B cell (primary cell): ENCODE results near the gene OAT. TPM values are rescaled to one million over a fixed set of nuclear protein-coding genes. Genes with fewer than 3 reads are reported as not detected.

Source experiments
- ATAC-seq: fragments of 200-7000 bp; cut with Tn5 transposase; one replicate; pipeline ENCODE4 v1.10.0; 2021; ENCODE audit warnings: low read depth, mild to moderate bottlenecking, moderate number of reproducible peaks, moderate library complexity
- CTCF ChIA-PET: fragments of 350-600 bp; sonication (Branson Sonifier 250); formaldehyde crosslinking; loops from one replicate; lab custom pipeline; 2021; ENCODE audit warnings: antibody characterized with exemption, inconsistent platforms; lab: Charles Lee
- POLR2A ChIA-PET: fragments of 350-600 bp; sonication (Branson Sonifier 250); formaldehyde crosslinking; loops from one replicate; lab custom pipeline; 2021; ENCODE audit warnings: antibody characterized with exemption; lab: Charles Lee
- DNase-seq: peaks from one replicate; pipeline ENCODE4 v3.0.0; 2013
- H2AFZ ChIP-seq: 2 replicates; pipeline ENCODE4 v1.6.1; 2012; ENCODE audit warnings: mild to moderate bottlenecking, low read depth, low read length; ENCODE audit not compliant: insufficient read depth, poor library complexity, severe bottlenecking
- H3K27ac ChIP-seq, 2 donors: 1 replicate in 1 of 2; 2 replicates in 1 of 2; pipeline ENCODE4 v1.5.1; 2012 to 2013; ENCODE audit warnings: low read length in 2 of 2, mild to moderate bottlenecking in 2 of 2, moderate library complexity in 1 of 2
- H3K27me3 ChIP-seq, 4 experiments: fragments of 200-600 bp in 1 of 4; sonication (generic) in 1 of 4; replicated peaks in 1 of 4; 1 replicate in 2 of 4; 2 replicates in 2 of 4; pipeline versions ENCODE4 v1.6.1 to v1.7.0; 2013 to 2016; ENCODE audit warnings: low read length in 3 of 4, mild to moderate bottlenecking in 2 of 4, mixed read lengths in 1 of 4, moderate library complexity in 1 of 4; ENCODE audit not compliant: insufficient read depth in 4 of 4, control insufficient read depth in 3 of 4; ENCODE audit errors: control extremely low read depth in 1 of 4
- H3K36me3 ChIP-seq, 2 experiments: replicated peaks in 1 of 2; 1 replicate in 1 of 2; 2 replicates in 1 of 2; pipeline versions ENCODE4 v1.6.1 to v1.7.1; 2013; ENCODE audit warnings: low read length in 1 of 2; ENCODE audit not compliant: insufficient read depth in 2 of 2, control insufficient read depth in 1 of 2; ENCODE audit errors: control extremely low read depth in 1 of 2, extremely low read depth in 1 of 2
- H3K4me1 ChIP-seq, 2 donors: fragments of 200-600 bp in 1 of 2; sonication (generic) in 1 of 2; 1 replicate in 1 of 2; 2 replicates in 1 of 2; pipeline versions ENCODE4 v1.5.1 to v1.6.1; 2013 to 2017; ENCODE audit warnings: low read length in 2 of 2; ENCODE audit not compliant: control insufficient read depth in 2 of 2, insufficient read depth in 2 of 2
- H3K4me2 ChIP-seq: replicated peaks from 2 replicates; pipeline ENCODE3; 2012; ENCODE audit warnings: mild to moderate bottlenecking, low read depth, low read length; ENCODE audit not compliant: poor library complexity, severe bottlenecking
- H3K4me3 ChIP-seq, 5 experiments: fragments of 200-600 bp in 1 of 5; sonication (generic) in 1 of 5; 1 replicate in 3 of 5; 2 replicates in 2 of 5; pipeline versions ENCODE4 v1.5.1 to v1.7.0; 2011 to 2016; ENCODE audit warnings: low read length in 4 of 5, mild to moderate bottlenecking in 4 of 5, low read depth in 2 of 5, control low read depth in 1 of 5, moderate library complexity in 1 of 5; ENCODE audit not compliant: insufficient read depth in 1 of 5; ENCODE audit errors: control extremely low read depth in 1 of 5, extremely low read depth in 1 of 5
- H3K79me2 ChIP-seq: fragments of 200-600 bp; sonication (generic); one replicate; pipeline ENCODE4 v1.6.0; 2016; ENCODE audit warnings: low read length; ENCODE audit not compliant: control insufficient read depth, insufficient read depth
- H3K9ac ChIP-seq: fragments of 200-600 bp; sonication (generic); 2 replicates; pipeline ENCODE4 v1.6.1; 2017; ENCODE audit warnings: mild to moderate bottlenecking, low read length, moderate library complexity
- H3K9me3 ChIP-seq, 3 donors: one replicate each; pipeline versions ENCODE4 v1.6.1 to v1.7.1; 2013; ENCODE audit warnings: low read length in 2 of 3; ENCODE audit not compliant: control insufficient read depth in 2 of 3, insufficient read depth in 1 of 3; ENCODE audit errors: control extremely low read depth in 1 of 3
- H4K20me1 ChIP-seq: 2 replicates; pipeline ENCODE4 v1.6.0; 2012; ENCODE audit warnings: mild to moderate bottlenecking, low read length; ENCODE audit not compliant: insufficient read depth, control insufficient read depth, poor library complexity, severe bottlenecking
- H3K27ac Mint-ChIP-seq: one replicate; pipeline ENCODE4 v1.8.0; 2021; ENCODE audit warnings: mixed read lengths
- H3K27me3 Mint-ChIP-seq: one replicate; pipeline ENCODE4 v1.8.0; 2021; ENCODE audit warnings: mixed read lengths
- H3K4me1 Mint-ChIP-seq: one replicate; pipeline ENCODE4 v1.8.0; 2021; ENCODE audit warnings: mixed read lengths
- H3K4me3 Mint-ChIP-seq: one replicate; pipeline ENCODE4 v1.8.0; 2021; ENCODE audit warnings: mixed read lengths
- H3K9me3 Mint-ChIP-seq: one replicate; pipeline ENCODE4 v1.8.0; 2022; ENCODE audit warnings: mixed read lengths; ENCODE audit not compliant: insufficient read depth
- EZH2 ChIP-seq: IDR thresholded peaks from 2 replicates; pipeline ENCODE4 v1.6.1; 2012; ENCODE audit warnings: borderline replicate concordance, low read depth, mild to moderate bottlenecking, moderate library complexity, low read length; ENCODE audit not compliant: insufficient read depth, poor library complexity, severe bottlenecking
- WGBS: methylation state at CpG from one replicate; pipeline ENCODE4 v1.1.5; 2013; ENCODE audit warnings: missing lambda C conversion rate; ENCODE audit not compliant: insufficient coverage; 5-methylcytosine and 5-hydroxymethylcytosine counted together
- intact Hi-C: fragments of 100-400 bp; cut with micrococcal nuclease; formaldehyde crosslinking; loops from one replicate; pipeline ENCODE4 v1.10.0; 2022
- polyA plus RNA-seq: library from polyadenylated mRNA; depleted of rRNA; stranded (reverse); fragments of >200 nt; gene quantifications from 2 replicates; pipeline ENCODE4 v1.2.3, GENCODE V29; 2012
- total RNA-seq, 2 donors: library from RNA; stranded (reverse); fragments of 120-200 nt in 1 of 2; gene quantifications; 1 replicate in 1 of 2; 2 replicates in 1 of 2; pipeline versions ENCODE4 v1.2.3 to v1.2.4, GENCODE V29; 2013 to 2022
- TF ChIP-seq, protein P1 (sequence below): fragments of 200-600 bp; IDR thresholded peaks from one replicate; pipeline ENCODE4 v1.8.0; 2022; ENCODE audit warnings: antibody characterized with exemption, mild to moderate bottlenecking

Gene OAT
- total and polyA plus RNA-seq, 2 donors (not counting 1 experiment from before 2014, with no cell fraction given) = 13.9 to 20.1 TPM

DNA sequence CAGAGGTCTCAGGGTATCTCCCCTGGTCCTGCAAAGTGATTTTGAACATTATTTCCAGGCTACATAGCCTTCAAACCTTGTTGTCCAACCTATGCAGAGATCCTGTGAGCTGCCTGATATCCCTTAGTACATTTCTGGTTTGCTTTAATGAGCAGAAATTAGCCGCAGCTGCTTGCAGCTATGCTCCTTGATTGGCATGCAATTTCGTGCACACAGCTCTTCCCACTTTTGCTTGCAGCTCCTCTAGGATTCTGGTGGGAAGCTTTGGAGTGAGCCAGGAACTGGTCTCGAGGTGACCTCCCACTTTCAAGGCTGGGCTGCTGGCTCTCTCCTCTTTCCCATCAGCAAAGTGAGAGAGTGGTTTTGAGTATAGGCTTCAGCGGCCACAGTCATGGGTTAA lies 45.8 kb downstream of the OAT start:
- H3K4me2 ChIP-seq = no peak overlapping the region
- H3K27ac Mint-ChIP-seq = no peak overlapping the region
- CTCF ChIA-PET = no interaction called here

DNA sequence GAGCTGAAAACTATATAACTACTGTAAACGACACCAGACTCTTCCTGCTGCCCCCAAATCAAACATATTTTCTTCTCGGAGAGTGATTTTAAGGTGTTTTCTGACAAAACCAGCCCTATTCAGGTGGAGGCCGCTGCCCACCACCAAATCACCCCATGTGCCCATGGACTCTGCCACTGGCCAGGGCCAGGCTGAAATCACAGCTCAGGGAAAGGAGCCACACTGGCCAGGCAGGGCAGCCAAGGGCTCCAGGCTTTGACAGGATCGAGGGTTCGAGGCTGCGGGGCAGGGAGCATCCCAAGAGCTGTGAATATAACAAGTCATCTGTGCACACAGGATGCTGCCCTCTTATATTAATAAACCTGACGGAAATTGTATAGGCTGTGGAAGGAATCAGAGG lies 48.3 kb downstream of the OAT start:
- H4K20me1 ChIP-seq = no peaks in the 10 kb centered on the region
- no peak overlapping the region for H3K27ac ChIP-seq
- H3K79me2 ChIP-seq = no peaks in the 10 kb centered on the region
- Mint-ChIP-seq H3K27me3 (peaks cover 24% of the 10 kb centered on the region), H3K4me3 (no peak overlapping the region), H3K4me1 (peaks cover 4% of the 10 kb centered on the region), H3K9me3 (no peaks in the 10 kb centered on the region), H3K27ac (no peak overlapping the region)
- ChIA-PET CTCF (interaction anchor here (2.5 kb wide), 1 partner anchor 376 kb away, joined by 7 read pairs; no protein-coding TSS in a partner anchor), POLR2A (no interaction called here)
- no peak overlapping the region for H3K4me3 ChIP-seq
- ATAC-seq (no peak), DNase-seq (no peak)
- peaks cover 0 to 15% (median 5%) of the 10 kb centered on the region in 4 experiments for H3K27me3 ChIP-seq
- H3K9me3 ChIP-seq = peaks cover 0 to 10% (median 4%) of the 10 kb centered on the region in 3 donors
- no peak overlapping the region for H2AFZ ChIP-seq
- intact Hi-C loops = no loop called here
- peaks cover 3 to 36% of the 10 kb centered on the region in 2 donors for H3K4me1 ChIP-seq
- H3K4me2 ChIP-seq = no peak overlapping the region
- WGBS = 46% methylated on average over 5 of the region's 7 CpGs
- no peak overlapping the region for H3K9ac ChIP-seq
- H3K36me3 ChIP-seq = no peaks in the 10 kb centered on the region
- TF ChIP-seq, protein P1, sequence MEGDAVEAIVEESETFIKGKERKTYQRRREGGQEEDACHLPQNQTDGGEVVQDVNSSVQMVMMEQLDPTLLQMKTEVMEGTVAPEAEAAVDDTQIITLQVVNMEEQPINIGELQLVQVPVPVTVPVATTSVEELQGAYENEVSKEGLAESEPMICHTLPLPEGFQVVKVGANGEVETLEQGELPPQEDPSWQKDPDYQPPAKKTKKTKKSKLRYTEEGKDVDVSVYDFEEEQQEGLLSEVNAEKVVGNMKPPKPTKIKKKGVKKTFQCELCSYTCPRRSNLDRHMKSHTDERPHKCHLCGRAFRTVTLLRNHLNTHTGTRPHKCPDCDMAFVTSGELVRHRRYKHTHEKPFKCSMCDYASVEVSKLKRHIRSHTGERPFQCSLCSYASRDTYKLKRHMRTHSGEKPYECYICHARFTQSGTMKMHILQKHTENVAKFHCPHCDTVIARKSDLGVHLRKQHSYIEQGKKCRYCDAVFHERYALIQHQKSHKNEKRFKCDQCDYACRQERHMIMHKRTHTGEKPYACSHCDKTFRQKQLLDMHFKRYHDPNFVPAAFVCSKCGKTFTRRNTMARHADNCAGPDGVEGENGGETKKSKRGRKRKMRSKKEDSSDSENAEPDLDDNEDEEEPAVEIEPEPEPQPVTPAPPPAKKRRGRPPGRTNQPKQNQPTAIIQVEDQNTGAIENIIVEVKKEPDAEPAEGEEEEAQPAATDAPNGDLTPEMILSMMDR = no peak
- no peak for TF ChIP-seq EZH2

More for the DNA sequence above, 45.8 kb downstream of the OAT start:
- intact Hi-C loops = no loop called here
- H3K27ac ChIP-seq = no peak overlapping the region
- H3K79me2 ChIP-seq = no peaks in the 10 kb centered on the region
- ATAC-seq (no peak), DNase-seq (no peak)
- peaks cover 26% of the 10 kb centered on the region for H3K27me3 Mint-ChIP-seq
- H3K4me1 ChIP-seq = peaks cover 0 to 24% of the 10 kb centered on the region in 2 donors
- H3K4me3 ChIP-seq = no peak overlapping the region
- H3K9ac ChIP-seq = no peak overlapping the region
- H3K9me3 ChIP-seq = peaks cover 0 to 10% (median 4%) of the 10 kb centered on the region in 3 donors
- POLR2A ChIA-PET = no interaction called here
- H2AFZ ChIP-seq = no peak overlapping the region
- H4K20me1 ChIP-seq = no peaks in the 10 kb centered on the region
- H3K27me3 ChIP-seq = peaks cover 0 to 9% (median 1%) of the 10 kb centered on the region in 4 experiments
- WGBS = 83% methylated on average over 3 of the region's 4 CpGs
- H3K36me3 ChIP-seq = no peaks in the 10 kb centered on the region
- no peak for TF ChIP-seq EZH2
- TF ChIP-seq, protein P1 = no peak
- H3K9me3 Mint-ChIP-seq = no peaks in the 10 kb centered on the region
- H3K4me1 Mint-ChIP-seq = peaks cover 2% of the 10 kb centered on the region
- H3K4me3 Mint-ChIP-seq = no peak overlapping the region
